Upper lobe of left lung (tissue), 4 donors: ENCODE measurements around the gene SLC25A25.

ENCODE experiments used
- CTCF ChIP-seq, 6 experiments: fragments of 450-650 bp in 4 of 6; fragments of 200-600 bp in 2 of 6; sonication (generic) in 2 of 6; IDR thresholded peaks; one replicate each; pipeline ENCODE4 v1.5.1; 2016 to 2019; ENCODE audit warnings: antibody characterized with exemption in 6 of 6
- EP300 ChIP-seq, 4 donors: sonication (generic); formaldehyde crosslinking; IDR thresholded peaks; one replicate each; pipeline ENCODE4 v1.5.1; 2017; ENCODE audit warnings: antibody characterized with exemption in 4 of 4, control low read depth in 2 of 4
- POLR2A ChIP-seq, 4 donors: fragments of 450-650 bp; IDR thresholded peaks; one replicate each; pipeline ENCODE4 v1.5.1; 2016 to 2017; ENCODE audit warnings: antibody characterized with exemption in 4 of 4, mild to moderate bottlenecking in 2 of 4
- POLR2AphosphoS5 ChIP-seq, 2 donors: sonication (generic); formaldehyde crosslinking; IDR thresholded peaks; one replicate each; pipeline ENCODE4 v1.5.1; 2017; ENCODE audit warnings: antibody characterized with exemption in 2 of 2

- TF ChIP-seq CTCF (IDR thresholded peaks at IDR 0.05) (no peak), POLR2A (IDR thresholded peaks at IDR 0.05) (no peak), POLR2AphosphoS5 (IDR thresholded peaks at IDR 0.05) (no peak), EP300 (IDR thresholded peaks at IDR 0.05) (no peak)
These were observed 5.3 kb downstream of the SLC25A25 start for GRCh38 chr9:128073253-128073886.
